ENCODE results near the gene PCK2.
A peak's percentile ranks its signal among the peaks of the same experiment; 100 is the strongest.

PCK2 gene

GRCh38 chr14:24070285-24071143, 23.6 kb upstream of the PCK2 start:
- no peak overlapping the region for H2BK15ac ChIP-seq (ENCODE audit: low read length)
- no peak overlapping the region for H2BK120ac ChIP-seq (ENCODE audit: low read depth, low read length)
- H3K9ac ChIP-seq (ENCODE audit: low read depth, low read length, poor library complexity) = no peak overlapping the region
- peaks cover 0 to 2% of the 10 kb centered on the region in 2 donors for H3K4me1 ChIP-seq (ENCODE audit: control insufficient read depth in 2 of 2, insufficient read depth in 1 of 2, low read depth in 1 of 2, low read length in 2 of 2)
- H3K4ac ChIP-seq (ENCODE audit: low read length) = no peak overlapping the region
- DNase-seq (ENCODE audit: low spot score) = no peak
- no peak overlapping the region for H3K14ac ChIP-seq (ENCODE audit: low read length)
- H4K8ac ChIP-seq (ENCODE audit: low read depth, low read length) = no peak overlapping the region
- H2AFZ ChIP-seq (ENCODE audit: low read length) = no peak overlapping the region
- no peak overlapping the region for H2BK12ac ChIP-seq (ENCODE audit: low read length)
- no peaks in the 10 kb centered on the region for H3K9me3 ChIP-seq (replicated peaks in 1 of 2; ENCODE audit: control insufficient read depth in 2 of 2, insufficient read depth in 1 of 2, low read depth in 1 of 2, low read length in 2 of 2)
- H3K36me3 ChIP-seq (replicated peaks in 1 of 2; ENCODE audit: control insufficient read depth in 2 of 2, insufficient read depth in 2 of 2, low read length in 2 of 2) = no peaks in the 10 kb centered on the region
- H2BK5ac ChIP-seq (ENCODE audit: low read length) = no peak overlapping the region
- H3K4me3 ChIP-seq (ENCODE audit: low read length in 2 of 2) = no peak overlapping the region
- H3K18ac ChIP-seq (ENCODE audit: low read length) = no peak overlapping the region
- peaks cover 0 to 30% (median 0%) of the 10 kb centered on the region in 3 experiments for H3K27me3 ChIP-seq (ENCODE audit: control insufficient read depth in 3 of 3, insufficient read depth in 3 of 3, low read depth in 1 of 3, low read length in 3 of 3)
- no peaks in the 10 kb centered on the region for H3K79me1 ChIP-seq (ENCODE audit: low read depth, low read length)
- H2AK5ac ChIP-seq (ENCODE audit: low read depth, low read length) = no peak overlapping the region
- no peak overlapping the region for H3K23ac ChIP-seq (ENCODE audit: low read depth, low read length, poor library complexity)
- WGBS, 2 donors (ENCODE audit: extremely low coverage in 2 of 2, insufficient read length in 2 of 2, insufficient replicate concordance in 1 of 2) = no CpG with 5 or more reads among the region's 10 CpGs
- H3K27ac ChIP-seq (replicated peaks; ENCODE audit: low read length) = no peak overlapping the region
- H3K4me2 ChIP-seq (ENCODE audit: insufficient read depth, low read length, poor library complexity, severe bottlenecking) = no peak overlapping the region
- no peak overlapping the region for H4K91ac ChIP-seq (ENCODE audit: low read depth, low read length, poor library complexity)

- H2BK15ac ChIP-seq (ENCODE audit: low read length) = peak within 1 kb of the TSS; percentile 10
- no CpG with 5 or more reads among the region's 19 CpGs for WGBS, 2 donors (ENCODE audit: extremely low coverage in 2 of 2, insufficient read length in 2 of 2, insufficient replicate concordance in 1 of 2)
- no peaks in the 10 kb centered on the region for H3K9me3 ChIP-seq (replicated peaks in 1 of 2; ENCODE audit: control insufficient read depth in 2 of 2, insufficient read depth in 1 of 2, low read depth in 1 of 2, low read length in 2 of 2)
- no peak within 1 kb of the TSS for H3K4ac ChIP-seq (ENCODE audit: low read length)
- peaks cover 0 to 36% (median 0%) of the 10 kb centered on the region in 3 experiments for H3K27me3 ChIP-seq (ENCODE audit: control insufficient read depth in 3 of 3, insufficient read depth in 3 of 3, low read depth in 1 of 3, low read length in 3 of 3)
- DNase-seq (ENCODE audit: low spot score) = no peak
- no peak within 1 kb of the TSS for H2BK120ac ChIP-seq (ENCODE audit: low read depth, low read length)
- no peak within 1 kb of the TSS for H3K4me2 ChIP-seq (ENCODE audit: insufficient read depth, low read length, poor library complexity, severe bottlenecking)
- H4K8ac ChIP-seq (ENCODE audit: low read depth, low read length) = no peak within 1 kb of the TSS
- no peak within 1 kb of the TSS for H3K27ac ChIP-seq (replicated peaks; ENCODE audit: low read length)
- no peak within 1 kb of the TSS for H3K23ac ChIP-seq (ENCODE audit: low read depth, low read length, poor library complexity)
- no peak within 1 kb of the TSS for H3K4me3 ChIP-seq (ENCODE audit: low read length in 2 of 2)
- H3K14ac ChIP-seq (ENCODE audit: low read length) = no peak within 1 kb of the TSS
- H3K9ac ChIP-seq (ENCODE audit: low read depth, low read length, poor library complexity) = peak within 1 kb of the TSS; percentile 9
- no peak within 1 kb of the TSS for H3K18ac ChIP-seq (ENCODE audit: low read length)
- no peak within 1 kb of the TSS for H4K91ac ChIP-seq (ENCODE audit: low read depth, low read length, poor library complexity)
- no peaks in the 10 kb centered on the region for H3K79me1 ChIP-seq (ENCODE audit: low read depth, low read length)
- no peaks in the 10 kb centered on the region for H3K36me3 ChIP-seq (replicated peaks in 1 of 2; ENCODE audit: control insufficient read depth in 2 of 2, insufficient read depth in 2 of 2, low read length in 2 of 2)
- H2BK12ac ChIP-seq (ENCODE audit: low read length) = no peak within 1 kb of the TSS
- peak within 1 kb of the TSS; percentile 60 for H2AK5ac ChIP-seq (ENCODE audit: low read depth, low read length)
- peaks cover 0 to 2% of the 10 kb centered on the region in 2 donors for H3K4me1 ChIP-seq (ENCODE audit: control insufficient read depth in 2 of 2, insufficient read depth in 1 of 2, low read depth in 1 of 2, low read length in 2 of 2)
- H2AFZ ChIP-seq (ENCODE audit: low read length) = no peak within 1 kb of the TSS
- H2BK5ac ChIP-seq (ENCODE audit: low read length) = peak within 1 kb of the TSS; percentile 34
These were observed 22.9 kb upstream of the PCK2 start, which contains the start of gene CPNE6 for GRCh38 chr14:24071144-24071697. Gene CPNE6 (plus strand): TSS chr14:24071562. CDS start chr14:24072937, 1,375 bp downstream.

- H2AK5ac ChIP-seq (ENCODE audit: low read depth, low read length) = peak overlapping the region; percentile 38
- H2BK15ac ChIP-seq (ENCODE audit: low read length) = peak overlapping the region; percentile 10
- H2BK12ac ChIP-seq (ENCODE audit: low read length) = no peak overlapping the region
- no peak overlapping the region for H3K4me3 ChIP-seq (ENCODE audit: low read length in 2 of 2)
- peaks cover 0 to 39% (median 0%) of the 10 kb centered on the region in 3 experiments for H3K27me3 ChIP-seq (ENCODE audit: control insufficient read depth in 3 of 3, insufficient read depth in 3 of 3, low read depth in 1 of 3, low read length in 3 of 3)
- no peak overlapping the region for H3K23ac ChIP-seq (ENCODE audit: low read depth, low read length, poor library complexity)
- no peak overlapping the region for H3K18ac ChIP-seq (ENCODE audit: low read length)
- no peak overlapping the region for H3K4ac ChIP-seq (ENCODE audit: low read length)
- WGBS, 2 donors (ENCODE audit: extremely low coverage in 2 of 2, insufficient read length in 2 of 2, insufficient replicate concordance in 1 of 2) = no CpG with 5 or more reads among the region's 12 CpGs
- H3K79me1 ChIP-seq (ENCODE audit: low read depth, low read length) = no peaks in the 10 kb centered on the region
- H3K14ac ChIP-seq (ENCODE audit: low read length) = no peak overlapping the region
- H3K4me2 ChIP-seq (ENCODE audit: insufficient read depth, low read length, poor library complexity, severe bottlenecking) = no peak overlapping the region
- peak overlapping the region; percentile 34 for H2BK5ac ChIP-seq (ENCODE audit: low read length)
- no peak overlapping the region for H2BK120ac ChIP-seq (ENCODE audit: low read depth, low read length)
- peak overlapping the region; percentile 9 for H3K9ac ChIP-seq (ENCODE audit: low read depth, low read length, poor library complexity)
- peaks cover 0 to 2% of the 10 kb centered on the region in 2 donors for H3K4me1 ChIP-seq (ENCODE audit: control insufficient read depth in 2 of 2, insufficient read depth in 1 of 2, low read depth in 1 of 2, low read length in 2 of 2)
- no peak overlapping the region for H2AFZ ChIP-seq (ENCODE audit: low read length)
- H3K9me3 ChIP-seq (replicated peaks in 1 of 2; ENCODE audit: control insufficient read depth in 2 of 2, insufficient read depth in 1 of 2, low read depth in 1 of 2, low read length in 2 of 2) = no peaks in the 10 kb centered on the region
- no peak for DNase-seq (ENCODE audit: low spot score)
- H4K8ac ChIP-seq (ENCODE audit: low read depth, low read length) = no peak overlapping the region
- H4K91ac ChIP-seq (ENCODE audit: low read depth, low read length, poor library complexity) = no peak overlapping the region
- H3K36me3 ChIP-seq (replicated peaks in 1 of 2; ENCODE audit: control insufficient read depth in 2 of 2, insufficient read depth in 2 of 2, low read length in 2 of 2) = no peaks in the 10 kb centered on the region
- no peak overlapping the region for H3K27ac ChIP-seq (replicated peaks; ENCODE audit: low read length)
These were observed 22.2 kb upstream of the PCK2 start for GRCh38 chr14:24071836-24072430.

GRCh38 chr14:24072436-24072835, 21.7 kb upstream of the PCK2 start:
- H2BK15ac ChIP-seq (ENCODE audit: low read length) = peak overlapping the region; percentile 50
- H4K91ac ChIP-seq (ENCODE audit: low read depth, low read length, poor library complexity) = no peak overlapping the region
- H3K18ac ChIP-seq (ENCODE audit: low read length) = no peak overlapping the region
- no peak overlapping the region for H4K8ac ChIP-seq (ENCODE audit: low read depth, low read length)
- H3K14ac ChIP-seq (ENCODE audit: low read length) = peak overlapping the region; percentile 26
- peak overlapping the region; percentile 60 for H2AK5ac ChIP-seq (ENCODE audit: low read depth, low read length)
- no peak overlapping the region for H3K9ac ChIP-seq (ENCODE audit: low read depth, low read length, poor library complexity)
- H3K23ac ChIP-seq (ENCODE audit: low read depth, low read length, poor library complexity) = no peak overlapping the region
- H3K27me3 ChIP-seq (ENCODE audit: control insufficient read depth in 3 of 3, insufficient read depth in 3 of 3, low read depth in 1 of 3, low read length in 3 of 3) = peaks cover 0 to 41% (median 0%) of the 10 kb centered on the region in 3 experiments
- H3K4me3 ChIP-seq (ENCODE audit: low read length in 2 of 2) = no peak overlapping the region
- no peaks in the 10 kb centered on the region for H3K36me3 ChIP-seq (replicated peaks in 1 of 2; ENCODE audit: control insufficient read depth in 2 of 2, insufficient read depth in 2 of 2, low read length in 2 of 2)
- H2BK5ac ChIP-seq (ENCODE audit: low read length) = peak overlapping the region; percentile 34
- H2BK12ac ChIP-seq (ENCODE audit: low read length) = no peak overlapping the region
- no peak overlapping the region for H3K4me2 ChIP-seq (ENCODE audit: insufficient read depth, low read length, poor library complexity, severe bottlenecking)
- H3K27ac ChIP-seq (replicated peaks; ENCODE audit: low read length) = no peak overlapping the region
- peaks cover 0 to 2% of the 10 kb centered on the region in 2 donors for H3K4me1 ChIP-seq (ENCODE audit: control insufficient read depth in 2 of 2, insufficient read depth in 1 of 2, low read depth in 1 of 2, low read length in 2 of 2)
- DNase-seq (ENCODE audit: low spot score) = no peak
- no peaks in the 10 kb centered on the region for H3K79me1 ChIP-seq (ENCODE audit: low read depth, low read length)
- H3K9me3 ChIP-seq (replicated peaks in 1 of 2; ENCODE audit: control insufficient read depth in 2 of 2, insufficient read depth in 1 of 2, low read depth in 1 of 2, low read length in 2 of 2) = no peaks in the 10 kb centered on the region
- H2AFZ ChIP-seq (ENCODE audit: low read length) = no peak overlapping the region
- H3K4ac ChIP-seq (ENCODE audit: low read length) = no peak overlapping the region
- H2BK120ac ChIP-seq (ENCODE audit: low read depth, low read length) = no peak overlapping the region
- no CpG with 5 or more reads among the region's 7 CpGs for WGBS, 2 donors (ENCODE audit: extremely low coverage in 2 of 2, insufficient read length in 2 of 2, insufficient replicate concordance in 1 of 2)

All from neuronal stem cell (in vitro differentiated cells).